ENCODE data around the gene CALY. TPM values are rescaled to one million over a fixed set of nuclear protein-coding genes. Genes with fewer than 3 reads are reported as not detected.

CALY gene
- total RNA-seq, 1 experiment from 2014 or later: not detected

DNA sequence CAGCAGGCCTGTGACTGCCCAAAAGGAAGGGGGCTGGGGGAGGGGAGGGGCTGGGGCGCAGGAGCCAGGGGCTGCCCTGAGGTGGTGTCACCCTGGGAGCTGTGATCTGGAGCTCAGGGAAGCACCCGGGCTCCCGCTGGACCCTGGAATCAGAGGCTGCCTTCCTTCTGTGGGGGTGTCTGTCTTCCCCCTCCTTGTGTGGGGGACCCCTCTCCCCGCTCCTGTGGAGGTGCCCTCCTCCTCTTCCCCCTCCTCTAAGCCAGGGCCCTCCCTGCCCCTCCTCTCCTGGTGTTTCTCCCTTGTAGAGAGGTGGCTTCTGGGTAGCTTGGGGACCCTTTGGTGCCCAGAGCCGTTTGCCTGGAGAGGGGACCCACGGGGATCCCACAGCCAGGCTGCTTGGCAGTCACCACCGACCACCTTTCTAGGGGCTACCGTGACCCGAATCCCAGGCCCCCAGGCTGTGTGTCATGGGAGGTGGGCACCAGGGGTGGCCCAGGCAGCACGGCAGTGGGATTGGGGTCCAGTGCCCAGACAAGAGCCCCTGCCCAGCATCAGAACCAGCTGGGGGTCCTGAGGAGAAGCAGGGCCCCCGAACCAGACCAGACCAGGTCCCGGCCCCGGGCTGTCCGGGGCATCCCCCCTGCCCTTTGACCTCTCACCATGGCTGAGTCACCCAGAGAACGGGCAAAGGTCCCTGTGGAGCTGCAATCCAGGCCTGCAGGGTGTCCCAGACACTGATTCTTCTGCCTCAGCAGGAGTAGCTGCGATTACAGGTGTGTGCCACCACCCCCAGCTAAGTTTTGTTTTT is 11.2 kb upstream of the CALY start:
- POLR2A ChIA-PET (ENCODE audit: low non-redundant PET): no interaction called here
- CTCF ChIA-PET: interaction anchor here (0.8 to 0.9 kb wide), 2 partner anchors 11 to 18 kb away, joined by 3 to 4 read pairs; no protein-coding TSS in a partner anchor
- intact Hi-C loops (cut with micrococcal nuclease; ENCODE audit: unreplicated experiment): no loop called here
- H3K27ac ChIP-seq (ENCODE audit: low read depth, low read length, poor library complexity, severe bottlenecking): no peak overlapping the region
- H3K36me3 ChIP-seq (ENCODE audit: insufficient read depth, low read length, poor library complexity, severe bottlenecking): no peaks in the 10 kb centered on the region
- DNase-seq (ENCODE audit: low spot score): no peak
- TF ChIP-seq, protein P1, sequence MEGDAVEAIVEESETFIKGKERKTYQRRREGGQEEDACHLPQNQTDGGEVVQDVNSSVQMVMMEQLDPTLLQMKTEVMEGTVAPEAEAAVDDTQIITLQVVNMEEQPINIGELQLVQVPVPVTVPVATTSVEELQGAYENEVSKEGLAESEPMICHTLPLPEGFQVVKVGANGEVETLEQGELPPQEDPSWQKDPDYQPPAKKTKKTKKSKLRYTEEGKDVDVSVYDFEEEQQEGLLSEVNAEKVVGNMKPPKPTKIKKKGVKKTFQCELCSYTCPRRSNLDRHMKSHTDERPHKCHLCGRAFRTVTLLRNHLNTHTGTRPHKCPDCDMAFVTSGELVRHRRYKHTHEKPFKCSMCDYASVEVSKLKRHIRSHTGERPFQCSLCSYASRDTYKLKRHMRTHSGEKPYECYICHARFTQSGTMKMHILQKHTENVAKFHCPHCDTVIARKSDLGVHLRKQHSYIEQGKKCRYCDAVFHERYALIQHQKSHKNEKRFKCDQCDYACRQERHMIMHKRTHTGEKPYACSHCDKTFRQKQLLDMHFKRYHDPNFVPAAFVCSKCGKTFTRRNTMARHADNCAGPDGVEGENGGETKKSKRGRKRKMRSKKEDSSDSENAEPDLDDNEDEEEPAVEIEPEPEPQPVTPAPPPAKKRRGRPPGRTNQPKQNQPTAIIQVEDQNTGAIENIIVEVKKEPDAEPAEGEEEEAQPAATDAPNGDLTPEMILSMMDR (conservative IDR thresholded peaks at IDR 0.05; ENCODE audit: low read depth, low read length): no peak
- TF ChIP-seq EZH2 (IDR thresholded peaks at IDR 0.05; ENCODE audit: borderline replicate concordance, low read depth, low read length, poor library complexity, severe bottlenecking): no peak
- BruUV-seq (replicated peaks): no TSS peak
- H3K4me3 ChIP-seq (ENCODE audit: low read depth, low read length, poor library complexity, severe bottlenecking): no peak overlapping the region
- peaks cover 6% of the 10 kb centered on the region for H3K4me1 ChIP-seq (ENCODE audit: insufficient read depth, low read length, poor library complexity, severe bottlenecking)
- no peaks in the 10 kb centered on the region for H3K9me3 ChIP-seq (ENCODE audit: low read depth, low read length, poor library complexity, severe bottlenecking)
- no peaks in the 10 kb centered on the region for H3K27me3 ChIP-seq (replicated peaks; ENCODE audit: insufficient read depth, low read depth, low read length, poor library complexity)

- intact Hi-C loops (cut with micrococcal nuclease; ENCODE audit: unreplicated experiment): no loop called here
- no peak for DNase-seq (ENCODE audit: low spot score)
- no peak for TF ChIP-seq EZH2 (IDR thresholded peaks at IDR 0.05; ENCODE audit: borderline replicate concordance, low read depth, low read length, poor library complexity, severe bottlenecking)
- TF ChIP-seq, protein P1 (conservative IDR thresholded peaks at IDR 0.05; ENCODE audit: low read depth, low read length): no peak
- ChIA-PET CTCF (no interaction called here), POLR2A (ENCODE audit: low non-redundant PET) (no interaction called here)
- peaks cover 6% of the 10 kb centered on the region for H3K4me1 ChIP-seq (ENCODE audit: insufficient read depth, low read length, poor library complexity, severe bottlenecking)
- no peak overlapping the region for H3K27ac ChIP-seq (ENCODE audit: low read depth, low read length, poor library complexity, severe bottlenecking)
- H3K9me3 ChIP-seq (ENCODE audit: low read depth, low read length, poor library complexity, severe bottlenecking): no peaks in the 10 kb centered on the region
- no peak overlapping the region for H3K4me3 ChIP-seq (ENCODE audit: low read depth, low read length, poor library complexity, severe bottlenecking)
- no TSS peak for BruUV-seq (replicated peaks)
- H3K36me3 ChIP-seq (ENCODE audit: insufficient read depth, low read length, poor library complexity, severe bottlenecking): no peaks in the 10 kb centered on the region
- no peaks in the 10 kb centered on the region for H3K27me3 ChIP-seq (replicated peaks; ENCODE audit: insufficient read depth, low read depth, low read length, poor library complexity)
Observed at GRCh38 chr10:133346413-133346812, 9.7 kb upstream of the CALY start.

DNA sequence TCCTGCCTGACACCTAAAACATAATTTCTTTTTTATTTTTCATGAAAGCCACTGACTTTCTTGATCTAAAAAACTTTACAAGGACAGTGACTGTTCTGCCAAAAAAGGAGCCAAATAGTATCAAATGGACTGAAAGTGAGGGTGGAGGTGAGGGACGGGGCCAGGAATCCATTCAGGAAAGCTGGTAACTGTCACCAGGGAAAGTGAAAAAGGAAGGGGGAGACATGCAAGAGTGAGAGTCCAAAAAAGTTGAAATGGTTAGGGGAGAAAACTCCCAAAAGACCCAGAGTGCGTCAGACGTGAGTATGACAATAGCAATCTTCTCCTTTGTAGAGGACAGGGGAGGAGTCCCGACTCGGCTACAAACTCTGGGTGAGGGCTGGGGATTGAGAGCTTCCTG is 7.5 kb upstream of the CALY start:
- Histone ChIP-seq H3K36me3 (ENCODE audit: insufficient read depth, low read length, poor library complexity, severe bottlenecking) (no peaks in the 10 kb centered on the region), H3K27me3 (replicated peaks; ENCODE audit: insufficient read depth, low read depth, low read length, poor library complexity) (no peaks in the 10 kb centered on the region), H3K27ac (ENCODE audit: low read depth, low read length, poor library complexity, severe bottlenecking) (no peak overlapping the region), H3K9me3 (ENCODE audit: low read depth, low read length, poor library complexity, severe bottlenecking) (no peaks in the 10 kb centered on the region), H3K4me3 (ENCODE audit: low read depth, low read length, poor library complexity, severe bottlenecking) (no peak overlapping the region), H3K4me1 (ENCODE audit: insufficient read depth, low read length, poor library complexity, severe bottlenecking) (peaks cover 6% of the 10 kb centered on the region)
- intact Hi-C loops (cut with micrococcal nuclease; ENCODE audit: unreplicated experiment): no loop called here
- DNase-seq (ENCODE audit: low spot score): no peak
- POLR2A ChIA-PET (ENCODE audit: low non-redundant PET): no interaction called here
- TF ChIP-seq, protein P1 (conservative IDR thresholded peaks at IDR 0.05; ENCODE audit: low read depth, low read length): no peak
- BruUV-seq (replicated peaks): no TSS peak
- CTCF ChIA-PET: no interaction called here
